ENCODE measurements around the gene P2RY12. TPM values are rescaled to one million over a fixed set of nuclear protein-coding genes. Genes with fewer than 3 reads are reported as not detected.
A peak's percentile ranks its signal among the peaks of the same experiment; 100 is the strongest.

The P2RY12 gene
- total RNA-seq: not detected

- peak; percentile 22 for ATAC-seq
Observed at GRCh38 chr3:151384741-151385174, at the start of gene P2RY12. TSS of gene P2RY12 (minus strand) at chr3:151384753. CDS start at chr3:151338845, 45,908 bp downstream.

- ATAC-seq: no peak
Observed at GRCh38 chr3:151432616-151433372, 48.2 kb upstream of the P2RY12 start.

- peak; percentile 69 for ATAC-seq
Observed at GRCh38 chr3:151431940-151432339, 47.4 kb upstream of the P2RY12 start.

- ATAC-seq: peak; percentile 36
Observed at GRCh38 chr3:151430821-151431484, 46.4 kb upstream of the P2RY12 start.

GRCh38 chr3:151428386-151428785 is 43.8 kb upstream of the P2RY12 start:
- no peak for ATAC-seq

- no peak for ATAC-seq
Observed at GRCh38 chr3:151426341-151426657, 41.7 kb upstream of the P2RY12 start.

GRCh38 chr3:151425627-151426340 is 41.2 kb upstream of the P2RY12 start:
- no peak for ATAC-seq

- ATAC-seq: no peak
Observed at GRCh38 chr3:151423091-151423490, 38.5 kb upstream of the P2RY12 start.

- no peak for ATAC-seq
Observed at GRCh38 chr3:151421938-151422337, 37.4 kb upstream of the P2RY12 start.

GRCh38 chr3:151419806-151420205 is 35.3 kb upstream of the P2RY12 start:
- ATAC-seq: no peak

GRCh38 chr3:151415289-151415688 is 30.7 kb upstream of the P2RY12 start:
- ATAC-seq: no peak

GRCh38 chr3:151412989-151413388 is 28.4 kb upstream of the P2RY12 start:
- ATAC-seq: no peak

- no peak for ATAC-seq
Observed at GRCh38 chr3:151410891-151411559, 26.5 kb upstream of the P2RY12 start.

GRCh38 chr3:151407928-151408327 is 23.4 kb upstream of the P2RY12 start:
- ATAC-seq: peak; percentile 72

- ATAC-seq: no peak
Observed at GRCh38 chr3:151404316-151404715, 19.8 kb upstream of the P2RY12 start.

- ATAC-seq: no peak
Observed at GRCh38 chr3:151403246-151403645, 18.7 kb upstream of the P2RY12 start.

GRCh38 chr3:151402349-151402748 is 17.8 kb upstream of the P2RY12 start:
- ATAC-seq: no peak

GRCh38 chr3:151400341-151400740 is 15.8 kb upstream of the P2RY12 start:
- ATAC-seq: peak; percentile 79

GRCh38 chr3:151398895-151399294 is 14.3 kb upstream of the P2RY12 start:
- ATAC-seq: no peak

GRCh38 chr3:151395806-151396205 is 11.3 kb upstream of the P2RY12 start:
- peak; percentile 85 for ATAC-seq

- ATAC-seq: peak; percentile 72
Observed at GRCh38 chr3:151394611-151395010, 10.1 kb upstream of the P2RY12 start.

- ATAC-seq: no peak
Observed at GRCh38 chr3:151393941-151394340, 9.4 kb upstream of the P2RY12 start.

All from esophagus mucosa (tissue), 1 donor.